ENCODE results near the gene PLAC9. TPM values are rescaled to one million over a fixed set of nuclear protein-coding genes. Genes with fewer than 3 reads are reported as not detected.

Gene PLAC9
- total and polyA plus RNA-seq, 2 experiments from 2014 or later, result 8.8 to 118 TPM

- Histone ChIP-seq H4K20me1 (ENCODE audit: insufficient read depth) (no peaks in the 10 kb centered on the region), H3K79me2 (ENCODE audit: insufficient read depth) (peaks cover 30% of the 10 kb centered on the region; the same call in 1 of the 2 replicates), H3K9me2 (ENCODE audit: insufficient read depth) (no peaks in the 10 kb centered on the region), H3K36me3 (ENCODE audit: low read depth) (peaks cover 46% of the 10 kb centered on the region), H3K27ac (peak overlapping the region; percentile 85), H3K4me2 (ENCODE audit: unreplicated experiment) (peak overlapping the region; percentile 66), H2AFZ (no peak overlapping the region), H3F3A (ENCODE audit: insufficient read depth) (peaks cover 64% of the 10 kb centered on the region), H3K27me3 (replicated peaks; ENCODE audit: insufficient read depth) (no peaks in the 10 kb centered on the region), H3K9ac (peak overlapping the region; percentile 67), H3K4me1 (ENCODE audit: insufficient read depth) (peaks cover 53% of the 10 kb centered on the region), H3K4me3 (no peak overlapping the region), H3K9me3 (ENCODE audit: low read depth) (no peaks in the 10 kb centered on the region)
- peak; percentile 96 for DNase-seq
- WGBS, 2 experiments (ENCODE audit: low coverage in 1 of 2, low lambda C conversion rate in 2 of 2, missing lambda C conversion rate in 2 of 2), result 6 to 11% methylated on average over 14 of the region's 14 CpGs
- in situ Hi-C loops (cut with MboI), result no loop called here
- TF ChIP-seq EZH2 (IDR thresholded peaks at IDR 0.05; ENCODE audit: insufficient read depth, poor library complexity, severe bottlenecking), result no peak
- TF ChIP-seq EZH2phosphoT487 (IDR thresholded peaks at IDR 0.05; ENCODE audit: insufficient read depth, low read depth), result no peak
Measured at GRCh38 chr10:80158598-80159127, 26.1 kb downstream of the PLAC9 start.

DNA sequence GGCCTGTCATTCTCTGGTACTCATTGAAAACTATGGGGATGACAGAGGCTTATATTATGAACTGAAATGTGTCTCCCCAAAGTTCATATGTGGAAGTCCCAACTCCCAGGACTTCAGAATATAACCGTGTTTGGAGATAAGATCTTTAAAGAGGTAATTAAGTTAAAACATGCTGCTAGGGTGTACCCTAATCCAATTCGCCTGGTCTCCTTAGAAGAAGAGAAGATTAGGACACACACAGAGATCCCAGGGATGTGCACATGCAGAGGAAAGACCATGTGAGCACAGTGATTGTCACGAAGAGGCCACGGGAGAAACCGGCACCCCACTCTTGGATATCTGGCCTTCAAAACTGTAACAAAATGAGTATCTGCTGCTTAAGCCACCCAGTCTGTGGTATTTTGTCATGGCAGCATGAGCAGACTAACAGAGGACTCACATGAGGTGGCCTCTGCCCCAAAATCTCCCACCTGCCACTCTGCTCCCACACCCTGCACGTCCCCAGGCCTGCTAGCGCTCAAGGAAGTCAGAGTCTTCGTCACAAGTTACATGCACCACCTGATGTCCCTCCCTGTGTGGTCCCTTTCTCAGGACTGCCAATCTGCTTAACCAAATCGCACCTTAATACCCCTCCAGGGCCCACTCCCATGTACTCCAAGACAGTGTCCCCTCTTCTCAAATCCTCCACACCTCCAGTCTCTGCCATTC is 26.8 kb downstream of the PLAC9 start:
- Histone ChIP-seq H3K4me1 (ENCODE audit: insufficient read depth) (peaks cover 56% of the 10 kb centered on the region), H3K27ac (peak overlapping the region; percentile 85), H3K9me3 (ENCODE audit: low read depth) (no peaks in the 10 kb centered on the region), H3K27me3 (replicated peaks; ENCODE audit: insufficient read depth) (no peaks in the 10 kb centered on the region), H2AFZ (no peak overlapping the region), H3K9me2 (ENCODE audit: insufficient read depth) (no peaks in the 10 kb centered on the region), H3K4me3 (no peak overlapping the region), H4K20me1 (ENCODE audit: insufficient read depth) (no peaks in the 10 kb centered on the region), H3F3A (ENCODE audit: insufficient read depth) (peaks cover 58% of the 10 kb centered on the region), H3K79me2 (ENCODE audit: insufficient read depth) (peaks cover 33% of the 10 kb centered on the region; the same call in 1 of the 2 replicates), H3K9ac (peak overlapping the region; percentile 67), H3K36me3 (ENCODE audit: low read depth) (peaks cover 48% of the 10 kb centered on the region), H3K4me2 (ENCODE audit: unreplicated experiment) (peak overlapping the region; percentile 66)
- DNase-seq, result no peak
- in situ Hi-C loops (cut with MboI), result no loop called here
- TF ChIP-seq EZH2phosphoT487 (IDR thresholded peaks at IDR 0.05; ENCODE audit: insufficient read depth, low read depth) (no peak), EZH2 (IDR thresholded peaks at IDR 0.05; ENCODE audit: insufficient read depth, poor library complexity, severe bottlenecking) (no peak)
- 68 to 72% methylated on average over 9 of the region's 9 CpGs for WGBS, 2 experiments (ENCODE audit: low coverage in 1 of 2, low lambda C conversion rate in 2 of 2, missing lambda C conversion rate in 2 of 2)

DNA sequence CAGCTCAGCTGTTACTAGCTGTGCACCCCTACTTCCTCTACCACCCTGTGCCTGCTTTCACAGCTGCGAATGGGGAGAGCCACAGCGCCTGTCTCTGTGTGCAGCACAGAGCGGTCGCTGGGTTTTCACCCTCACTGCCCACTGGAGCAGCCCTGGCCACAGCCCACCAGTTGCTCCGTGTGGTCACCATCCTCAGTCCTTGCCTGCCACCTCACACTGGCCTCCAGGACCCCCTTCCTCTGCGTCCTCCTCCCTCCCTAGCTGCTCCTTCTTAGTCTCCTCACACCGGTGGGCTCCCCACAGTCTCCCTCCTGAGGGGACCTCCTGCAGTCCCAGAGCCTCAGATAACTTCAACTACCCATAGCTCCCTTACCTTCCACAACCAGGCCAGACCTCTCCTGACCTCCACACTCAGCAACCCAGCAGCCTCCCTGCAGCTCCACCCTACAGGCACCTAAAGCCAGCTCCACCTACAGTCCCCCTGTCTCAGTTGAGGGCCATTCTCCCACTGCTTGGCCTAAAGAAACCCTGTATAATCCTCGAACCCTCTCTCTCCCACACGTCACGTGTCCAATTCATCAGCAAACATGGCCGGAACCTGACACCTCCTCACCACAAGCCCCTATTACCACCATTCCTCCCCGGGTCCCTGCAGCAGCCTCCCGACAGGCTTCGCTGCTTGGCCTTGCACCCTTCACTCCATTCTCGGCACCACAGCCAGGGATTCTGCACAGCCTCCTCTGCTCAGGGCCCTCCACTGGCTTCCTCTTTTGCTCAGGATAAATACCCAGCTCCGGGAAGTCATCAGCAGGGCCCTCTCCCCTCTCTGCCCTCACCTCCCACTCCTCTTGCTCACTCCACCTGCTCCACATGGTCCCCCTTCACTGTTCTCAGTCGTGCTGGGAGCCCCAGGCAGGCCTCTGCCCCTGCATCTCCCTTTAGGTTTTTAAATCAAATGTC is 28.1 kb downstream of the PLAC9 start:
- Histone ChIP-seq H3K4me1 (ENCODE audit: insufficient read depth) (peaks cover 51% of the 10 kb centered on the region), H3K4me3 (no peak overlapping the region), H3K4me2 (ENCODE audit: unreplicated experiment) (no peak overlapping the region), H4K20me1 (ENCODE audit: insufficient read depth) (no peaks in the 10 kb centered on the region), H3F3A (ENCODE audit: insufficient read depth) (peaks cover 51% of the 10 kb centered on the region), H3K9ac (no peak overlapping the region), H3K79me2 (ENCODE audit: insufficient read depth) (peaks cover 47% of the 10 kb centered on the region; the same call in 1 of the 2 replicates), H2AFZ (no peak overlapping the region), H3K27me3 (replicated peaks; ENCODE audit: insufficient read depth) (no peaks in the 10 kb centered on the region), H3K36me3 (ENCODE audit: low read depth) (peaks cover 53% of the 10 kb centered on the region), H3K9me2 (ENCODE audit: insufficient read depth) (no peaks in the 10 kb centered on the region), H3K27ac (no peak overlapping the region), H3K9me3 (ENCODE audit: low read depth) (no peaks in the 10 kb centered on the region)
- in situ Hi-C loops (cut with MboI), result no loop called here
- TF ChIP-seq EZH2phosphoT487 (IDR thresholded peaks at IDR 0.05; ENCODE audit: insufficient read depth, low read depth) (no peak), EZH2 (IDR thresholded peaks at IDR 0.05; ENCODE audit: insufficient read depth, poor library complexity, severe bottlenecking) (no peak)
- DNase-seq, result no peak
- WGBS, 2 experiments (ENCODE audit: low coverage in 1 of 2, low lambda C conversion rate in 2 of 2, missing lambda C conversion rate in 2 of 2), result 90 to 91% methylated on average over 17 of the region's 17 CpGs

GRCh38 chr10:80161321-80162083 is 29.0 kb downstream of the PLAC9 start:
- Histone ChIP-seq H4K20me1 (ENCODE audit: insufficient read depth) (no peaks in the 10 kb centered on the region), H3K4me2 (ENCODE audit: unreplicated experiment) (no peak overlapping the region), H3K4me1 (ENCODE audit: insufficient read depth) (peaks cover 51% of the 10 kb centered on the region), H3K9ac (no peak overlapping the region), H3K9me3 (ENCODE audit: low read depth) (no peaks in the 10 kb centered on the region), H3K27ac (no peak overlapping the region), H3F3A (ENCODE audit: insufficient read depth) (peaks cover 51% of the 10 kb centered on the region), H3K36me3 (ENCODE audit: low read depth) (peaks cover 48% of the 10 kb centered on the region), H3K9me2 (ENCODE audit: insufficient read depth) (no peaks in the 10 kb centered on the region), H2AFZ (no peak overlapping the region), H3K4me3 (no peak overlapping the region), H3K79me2 (ENCODE audit: insufficient read depth) (peaks cover 55% of the 10 kb centered on the region), H3K27me3 (replicated peaks; ENCODE audit: insufficient read depth) (no peaks in the 10 kb centered on the region)
- in situ Hi-C loops (cut with MboI), result no loop called here
- no peak for TF ChIP-seq EZH2 (IDR thresholded peaks at IDR 0.05; ENCODE audit: insufficient read depth, poor library complexity, severe bottlenecking)
- TF ChIP-seq EZH2phosphoT487 (IDR thresholded peaks at IDR 0.05; ENCODE audit: insufficient read depth, low read depth), result no peak
- WGBS, 2 experiments (ENCODE audit: low coverage in 1 of 2, low lambda C conversion rate in 2 of 2, missing lambda C conversion rate in 2 of 2), result 81% methylated on average over 21 of the region's 21 CpGs
- DNase-seq, result peak; percentile 39
